Small intestine (tissue), 7 donors: ENCODE data around the gene STXBP1. TPM values are rescaled to one million over a fixed set of nuclear protein-coding genes. Genes with fewer than 3 reads are reported as not detected.
"Not testable (repeated sequence)": the region's sequence is repeated elsewhere in the genome, so short reads cannot be mapped to it uniquely, and the experiment has no call there.

Experiments
- DNase-seq, 2 donors: peaks; one replicate each; pipeline versions ENCODE4 v3.0.0 to v3.0.0-alpha.2; 2013
- FAIRE-seq: peaks from 2 replicates; lab custom pipeline; 2012; peaks lifted over from hg19 to GRCh38; lab: Jason Lieb, UNC
- H3K27ac ChIP-seq, 3 donors: one replicate each; pipeline ENCODE4 v1.5.1; 2013; ENCODE audit warnings: low read length in 2 of 3, mild to moderate bottlenecking in 2 of 3, control low read depth in 1 of 3, inconsistent platforms in 1 of 3, low read depth in 1 of 3, moderate library complexity in 1 of 3
- H3K27me3 ChIP-seq, 3 donors: one replicate each; pipeline ENCODE4 v1.6.1; 2013; ENCODE audit warnings: low read length in 3 of 3, inconsistent platforms in 1 of 3; ENCODE audit not compliant: control insufficient read depth in 3 of 3, insufficient read depth in 3 of 3
- H3K36me3 ChIP-seq, 3 donors: one replicate each; pipeline ENCODE4 v1.6.1; 2013; ENCODE audit warnings: low read length in 3 of 3, inconsistent platforms in 1 of 3, low read depth in 1 of 3, mild to moderate bottlenecking in 1 of 3, moderate library complexity in 1 of 3; ENCODE audit not compliant: control insufficient read depth in 3 of 3, insufficient read depth in 2 of 3
- H3K4me1 ChIP-seq, 3 donors: one replicate each; pipeline ENCODE4 v1.6.1; 2013; ENCODE audit warnings: low read length in 2 of 3, inconsistent platforms in 1 of 3, low read depth in 1 of 3, mild to moderate bottlenecking in 1 of 3, moderate library complexity in 1 of 3; ENCODE audit not compliant: control insufficient read depth in 3 of 3, insufficient read depth in 2 of 3
- H3K4me3 ChIP-seq, 3 donors: one replicate each; pipeline ENCODE4 v1.5.1; 2013; ENCODE audit warnings: low read length in 3 of 3, control low read depth in 1 of 3, inconsistent platforms in 1 of 3, low read depth in 1 of 3, mild to moderate bottlenecking in 1 of 3, moderate library complexity in 1 of 3
- H3K9me3 ChIP-seq, 2 donors: one replicate each; pipeline ENCODE4 v1.6.1; 2013; ENCODE audit warnings: low read depth in 1 of 2, low read length in 1 of 2; ENCODE audit not compliant: control insufficient read depth in 2 of 2, insufficient read depth in 1 of 2
- WGBS, 3 donors: extraction: QIAGEN DNeasy Blood & Tissue Kit; methylation state at CpG; one replicate each; pipeline ENCODE4 v1.1.7; 2013; 5-methylcytosine and 5-hydroxymethylcytosine counted together
- polyA plus RNA-seq, 4 donors: library from polyadenylated mRNA; stranded (reverse) in 3 of 4; unstranded in 1 of 4; fragments of 200-250 nt in 3 of 4; fragments of 120-200 nt in 1 of 4; gene quantifications; one replicate each; pipeline versions ENCODE4 v1.2.1 to v1.2.3, GENCODE V29; 2013
- donor health status: healthy with polysubstance abuse.
- donor health status: control.
- donor health status: control.
- donor health status: Bipolar disorder and iron deficiency.
- donor health status: healthy.

The STXBP1 gene
- polyA plus RNA-seq, 4 donors = 0.89 to 16.4 (median 8.1) TPM

- Histone ChIP-seq H3K27ac (peak overlapping the region in 1 of 3 donors; percentile 74), H3K9me3 (no peaks in the 10 kb centered on the region), H3K27me3 (peaks cover 0 to 47% (median 4%) of the 10 kb centered on the region in 3 donors), H3K4me1 (peaks cover 0 to 12% (median 0%) of the 10 kb centered on the region in 3 donors), H3K4me3 (peak overlapping the region in 1 of 3 donors; percentile 61), H3K36me3 (no peaks in the 10 kb centered on the region)
- FAIRE-seq = no peak
- WGBS, 3 donors = 65 to 82% (median 70%) methylated on average over 5 of the region's 5 CpGs
- DNase-seq = no peak
Observed at GRCh38 chr9:127613583-127613954, 1.5 kb downstream of the STXBP1 start.

GRCh38 chr9:127614961-127615360, 2.9 kb downstream of the STXBP1 start:
- Histone ChIP-seq H3K36me3 (no peaks in the 10 kb centered on the region), H3K4me3 (no peak overlapping the region), H3K27ac (no peak overlapping the region), H3K27me3 (peaks cover 0 to 34% (median under 1%) of the 10 kb centered on the region in 3 donors), H3K9me3 (no peaks in the 10 kb centered on the region), H3K4me1 (peaks cover 0 to 9% (median 0%) of the 10 kb centered on the region in 3 donors)
- no peak for DNase-seq
- WGBS, 3 donors = 76 to 82% (median 77%) methylated on average over 3 of the region's 3 CpGs
- FAIRE-seq = no peak

GRCh38 chr9:127621339-127621970, 9.4 kb downstream of the STXBP1 start:
- not testable (repeated sequence) for H3K36me3 ChIP-seq, H3K27ac ChIP-seq, FAIRE-seq, DNase-seq, H3K4me1 ChIP-seq, H3K9me3 ChIP-seq, H3K27me3 ChIP-seq, H3K4me3 ChIP-seq
- WGBS, 3 donors = 80 to 89% (median 83%) methylated on average over 9 to 10 of the region's 10 CpGs

- H3K9me3 ChIP-seq = no peaks in the 10 kb centered on the region
- no peak overlapping the region for H3K27ac ChIP-seq
- DNase-seq (no peak), FAIRE-seq (no peak)
- no peak overlapping the region for H3K4me3 ChIP-seq
- no peaks in the 10 kb centered on the region for H3K27me3 ChIP-seq
- no peaks in the 10 kb centered on the region for H3K36me3 ChIP-seq
- no peaks in the 10 kb centered on the region for H3K4me1 ChIP-seq
- 43 to 61% (median 51%) methylated on average over 8 of the region's 8 CpGs for WGBS, 3 donors
Observed at GRCh38 chr9:127626752-127627493, 14.8 kb downstream of the STXBP1 start.

- Histone ChIP-seq H3K9me3 (no peaks in the 10 kb centered on the region), H3K4me1 (no peaks in the 10 kb centered on the region), H3K27me3 (no peaks in the 10 kb centered on the region), H3K4me3 (no peak overlapping the region), H3K36me3 (no peaks in the 10 kb centered on the region), H3K27ac (no peak overlapping the region)
- FAIRE-seq (no peak), DNase-seq (no peak)
- WGBS, 3 donors = 47 to 74% (median 61%) methylated on average over 2 of the region's 2 CpGs
Observed at GRCh38 chr9:127627494-127627855, 15.4 kb downstream of the STXBP1 start.

- Histone ChIP-seq H3K4me3 (no peak overlapping the region), H3K27me3 (no peaks in the 10 kb centered on the region), H3K36me3 (no peaks in the 10 kb centered on the region), H3K9me3 (no peaks in the 10 kb centered on the region), H3K27ac (no peak overlapping the region), H3K4me1 (peaks cover 0 to 5% (median 0%) of the 10 kb centered on the region in 3 donors)
- DNase-seq (no peak), FAIRE-seq (no peak)
- WGBS, 3 donors = 68 to 79% (median 69%) methylated on average over 9 of the region's 9 CpGs
Observed at GRCh38 chr9:127628758-127629467, 16.8 kb downstream of the STXBP1 start.

GRCh38 chr9:127629468-127630081, 17.5 kb downstream of the STXBP1 start:
- H3K27ac ChIP-seq = no peak overlapping the region
- no peaks in the 10 kb centered on the region for H3K27me3 ChIP-seq
- H3K4me1 ChIP-seq = peaks cover 0 to 8% (median 2%) of the 10 kb centered on the region in 3 donors
- DNase-seq = no peak
- H3K4me3 ChIP-seq = no peak overlapping the region
- H3K36me3 ChIP-seq = no peaks in the 10 kb centered on the region
- no peak for FAIRE-seq
- H3K9me3 ChIP-seq = no peaks in the 10 kb centered on the region
- WGBS, 3 donors = 87 to 94% (median 90%) methylated on average over 8 of the region's 8 CpGs

- H3K4me3 ChIP-seq = no peak overlapping the region
- H3K27ac ChIP-seq = no peak overlapping the region
- FAIRE-seq (no peak), DNase-seq (no peak)
- H3K9me3 ChIP-seq = no peaks in the 10 kb centered on the region
- H3K4me1 ChIP-seq = peaks cover 0 to 8% (median 2%) of the 10 kb centered on the region in 3 donors
- WGBS, 3 donors = 82 to 85% (median 82%) methylated on average over 13 of the region's 13 CpGs
- no peaks in the 10 kb centered on the region for H3K36me3 ChIP-seq
- no peaks in the 10 kb centered on the region for H3K27me3 ChIP-seq
Observed at GRCh38 chr9:127633216-127633862, 21.3 kb downstream of the STXBP1 start.
